GM21381 (cell line): Measurements from ENCODE around the gene LRMDA.

Experiments used
- ATAC-seq: cut with Tn5 transposase; IDR thresholded peaks from one replicate; pipeline ENCODE4 v1.9.1; 2021; ENCODE audit warnings: mild to moderate bottlenecking, moderate library complexity; ENCODE audit not compliant: unreplicated experiment

The LRMDA gene

DNA sequence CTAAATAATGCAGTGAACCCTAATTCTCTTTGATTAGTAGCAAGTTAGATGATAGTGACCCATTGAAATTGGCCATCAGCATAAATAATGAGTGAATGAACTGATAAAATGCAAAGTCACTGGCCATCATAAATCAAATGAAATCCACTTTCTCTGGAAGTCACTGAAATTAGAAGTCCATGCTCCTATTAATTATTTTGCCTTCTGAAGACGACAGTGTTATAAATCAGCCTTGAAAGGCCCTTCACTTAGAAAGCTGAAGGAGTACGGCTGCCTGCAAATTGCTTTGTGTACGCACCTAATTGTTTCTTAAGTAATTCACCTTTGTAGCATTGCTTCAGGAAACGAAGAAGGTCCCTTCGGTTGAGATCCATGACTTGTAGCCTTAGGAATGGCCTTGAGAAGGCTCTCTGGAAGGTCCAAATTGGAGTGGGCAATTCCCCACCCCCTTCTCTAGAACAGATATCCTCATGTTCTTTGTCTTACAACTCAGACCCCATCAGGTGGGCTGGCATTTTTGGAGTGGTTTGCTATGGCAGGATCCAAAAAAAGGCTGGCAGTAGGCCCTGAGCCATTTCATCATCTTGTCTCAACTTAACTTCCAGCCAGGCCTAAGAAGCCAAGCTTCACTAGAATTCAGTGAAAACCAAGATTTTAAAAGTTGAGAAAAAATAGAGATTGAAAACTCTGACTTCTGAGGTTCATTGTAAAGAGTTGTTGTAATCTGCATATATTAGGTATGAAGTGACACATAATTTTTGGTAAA, 420.3 kb downstream of the LRMDA start:
- ATAC-seq, result no peak

DNA sequence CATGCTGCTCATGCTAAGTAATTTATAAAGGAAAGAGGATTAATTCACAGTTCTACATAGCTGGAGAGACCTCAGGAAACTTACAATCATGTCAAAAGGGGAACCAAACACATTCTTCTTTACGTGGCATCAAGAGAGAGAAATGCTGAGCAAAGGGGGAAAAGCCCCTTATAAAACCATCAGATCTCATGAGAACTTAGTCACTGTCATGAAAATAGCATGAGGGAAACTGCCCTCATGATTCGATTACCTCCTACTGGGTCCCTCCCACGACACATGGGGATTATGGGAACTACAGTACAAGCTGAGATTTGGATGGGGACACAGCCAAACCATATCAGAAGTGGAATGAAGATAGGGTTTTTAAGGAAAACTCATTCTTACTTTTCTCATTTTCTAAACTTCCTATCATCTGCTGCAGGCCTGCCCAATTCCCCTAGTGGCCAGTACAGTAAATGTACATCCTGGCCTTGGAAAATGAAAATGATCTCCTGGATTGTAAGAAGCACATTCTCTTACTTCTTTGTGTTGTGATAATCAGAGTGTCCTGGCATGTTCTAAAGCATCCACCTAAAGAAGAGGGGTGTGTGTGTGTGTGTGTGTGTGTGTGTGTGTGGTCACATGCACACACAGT, 421.5 kb downstream of the LRMDA start:
- ATAC-seq, result no peak

DNA sequence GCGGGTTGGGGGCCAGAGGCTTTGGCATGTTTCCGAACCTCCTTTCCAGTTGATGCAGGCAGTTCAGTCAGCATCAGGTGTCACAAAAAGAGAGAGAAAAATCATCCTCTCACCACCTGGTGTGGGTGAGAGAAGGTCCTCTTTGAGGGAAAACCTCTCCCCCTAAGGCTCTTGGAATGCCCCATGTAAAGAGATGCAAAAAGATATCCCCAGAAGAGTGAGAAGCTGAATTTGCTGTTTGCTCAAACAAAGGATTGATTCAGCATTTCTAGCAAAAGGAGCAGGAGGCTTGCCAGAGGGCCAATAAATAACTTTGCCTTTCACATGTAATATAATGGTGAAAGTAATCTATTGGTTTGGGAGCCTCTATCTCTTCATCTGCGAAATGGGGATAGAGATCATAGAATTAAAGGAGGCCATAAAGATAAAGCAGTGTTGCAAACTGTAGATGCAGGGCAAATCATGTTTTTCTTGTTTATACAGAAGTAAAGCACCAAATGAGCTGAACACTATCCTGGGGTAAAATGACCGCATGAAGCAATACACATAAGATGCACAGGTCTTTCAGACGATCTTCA, 425.9 kb downstream of the LRMDA start:
- no peak for ATAC-seq

DNA sequence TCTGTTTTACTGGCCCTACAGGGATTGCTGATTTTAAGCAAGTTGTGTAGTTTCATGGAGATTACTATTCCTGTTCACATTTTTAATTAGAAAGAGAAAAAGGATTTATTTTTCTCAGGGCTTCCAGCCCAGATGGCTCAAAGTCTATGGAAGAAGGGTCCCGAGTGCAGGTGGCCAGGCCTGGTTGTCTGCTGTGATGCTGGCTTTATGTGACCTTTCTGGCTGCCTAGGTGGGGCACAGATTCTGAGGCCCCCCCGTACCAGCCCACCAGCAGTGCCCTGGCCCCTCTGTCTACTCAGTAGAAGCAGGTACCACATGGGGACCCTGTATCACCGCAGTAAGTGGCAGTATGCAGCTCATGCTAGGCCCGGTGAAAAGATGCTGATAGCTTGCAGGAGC, 426.5 kb downstream of the LRMDA start:
- ATAC-seq, result no peak

DNA sequence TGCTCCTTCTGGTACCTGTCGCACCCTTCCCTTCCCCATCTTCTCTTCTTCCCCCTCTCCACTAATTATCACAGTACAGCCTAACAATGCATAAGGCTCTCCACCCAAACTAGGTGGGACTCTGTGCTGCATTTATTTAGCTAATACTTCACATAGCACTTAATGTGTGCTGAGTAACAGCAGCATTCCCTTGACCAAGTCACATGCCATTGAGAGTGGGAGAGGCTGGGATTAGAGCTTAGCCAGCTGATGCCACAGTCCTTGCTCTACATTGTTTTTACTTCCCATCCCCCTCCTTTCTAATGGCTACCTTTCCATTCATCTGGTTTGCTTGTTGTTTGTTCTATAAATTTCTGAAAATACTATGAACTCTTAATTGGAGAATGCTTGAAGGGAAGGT, 426.9 kb downstream of the LRMDA start:
- ATAC-seq, result no peak

DNA sequence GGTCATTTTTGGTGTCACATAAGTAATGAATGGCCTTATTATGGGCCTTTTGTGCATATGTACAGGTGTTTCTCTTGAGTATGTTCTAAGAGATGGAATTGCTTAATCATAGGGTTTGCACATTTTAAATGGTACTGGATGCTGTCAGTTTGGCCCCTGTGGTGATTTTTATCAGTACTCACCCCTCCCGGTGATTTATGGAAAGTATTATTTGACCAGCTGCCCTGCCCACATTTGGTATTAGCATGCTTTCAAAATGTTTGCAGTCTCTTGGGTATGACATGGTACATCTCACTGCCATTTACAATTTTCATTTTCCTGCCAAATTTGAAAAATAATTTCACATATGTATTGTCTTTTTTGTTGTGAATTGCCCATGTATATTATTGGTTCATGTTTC, 427.7 kb downstream of the LRMDA start:
- no peak for ATAC-seq

DNA sequence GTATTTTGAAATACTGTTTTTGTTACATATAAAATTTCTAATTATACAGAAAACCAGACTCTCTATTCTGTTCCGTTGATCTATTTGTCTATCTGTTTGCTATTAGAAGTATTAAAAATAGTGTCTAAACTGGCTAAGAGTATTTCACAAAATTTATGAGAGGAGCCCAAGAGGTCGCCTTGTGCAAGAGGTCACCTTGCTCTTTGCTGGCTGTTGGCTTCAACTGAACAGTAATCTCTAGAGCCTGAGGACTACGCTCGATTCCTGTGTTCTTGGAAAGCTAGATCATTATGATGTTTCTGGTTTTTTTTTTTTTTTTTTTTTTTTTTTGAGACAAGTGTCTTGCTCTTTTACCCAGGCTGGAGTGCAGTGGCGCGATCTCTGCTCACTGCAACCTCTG, 428.6 kb downstream of the LRMDA start:
- ATAC-seq, result no peak

DNA sequence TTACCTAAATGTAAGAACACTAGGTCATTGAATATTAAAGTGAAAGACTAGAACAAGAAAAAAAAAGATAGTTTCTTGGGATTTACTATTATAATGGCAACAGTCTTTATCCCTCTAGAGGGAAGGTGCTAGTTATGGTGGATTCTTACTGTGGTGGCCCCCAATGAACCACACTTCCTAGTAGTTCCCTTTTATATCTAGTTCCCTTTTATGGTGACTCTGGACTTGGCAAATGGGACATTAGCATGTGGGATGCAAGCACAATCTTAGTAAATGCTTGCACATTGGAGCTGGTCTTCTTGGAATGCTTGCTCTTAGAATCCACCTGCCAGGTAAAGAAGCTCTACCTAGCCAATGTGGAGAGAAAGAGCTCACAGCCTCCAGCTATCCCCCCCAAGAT, 430.2 kb downstream of the LRMDA start:
- ATAC-seq, result no peak

DNA sequence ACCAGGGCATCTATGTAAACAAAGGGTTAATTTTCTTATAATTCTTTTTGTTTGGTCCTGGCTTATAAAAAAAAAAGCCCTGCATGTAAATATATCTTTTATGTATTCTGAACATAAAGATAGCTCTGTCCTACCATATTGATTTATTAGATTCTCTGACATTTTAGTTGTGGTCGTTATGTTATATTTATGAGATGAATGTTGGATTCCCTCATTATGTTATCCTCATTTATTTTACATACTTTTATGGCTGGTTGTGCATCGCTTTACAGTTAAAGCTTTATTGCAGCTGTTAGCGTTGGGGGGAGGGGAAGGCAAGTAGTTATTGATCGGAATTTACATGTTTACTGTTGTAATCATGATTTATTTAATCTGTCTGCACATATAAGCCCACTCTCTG, 431.5 kb downstream of the LRMDA start:
- no peak for ATAC-seq

DNA sequence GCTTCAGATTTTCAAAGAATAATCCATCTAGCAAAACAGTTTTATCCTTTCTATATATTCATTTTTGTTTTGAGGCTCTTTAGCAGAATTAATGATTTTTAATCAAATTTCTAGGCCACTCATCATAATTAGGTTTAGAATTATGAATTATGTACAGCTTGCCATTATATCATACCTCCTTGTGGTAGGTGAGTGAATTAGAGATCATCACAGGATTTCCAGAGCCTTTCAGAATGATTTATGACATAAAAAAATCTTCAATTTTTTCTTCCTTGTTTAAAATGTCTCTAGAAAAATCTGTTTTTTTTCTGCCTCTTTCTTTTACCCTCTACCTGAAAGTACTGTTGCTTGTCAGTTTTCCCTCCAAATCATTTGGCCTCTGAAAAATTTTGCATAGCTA, 433.3 kb downstream of the LRMDA start:
- no peak for ATAC-seq

DNA sequence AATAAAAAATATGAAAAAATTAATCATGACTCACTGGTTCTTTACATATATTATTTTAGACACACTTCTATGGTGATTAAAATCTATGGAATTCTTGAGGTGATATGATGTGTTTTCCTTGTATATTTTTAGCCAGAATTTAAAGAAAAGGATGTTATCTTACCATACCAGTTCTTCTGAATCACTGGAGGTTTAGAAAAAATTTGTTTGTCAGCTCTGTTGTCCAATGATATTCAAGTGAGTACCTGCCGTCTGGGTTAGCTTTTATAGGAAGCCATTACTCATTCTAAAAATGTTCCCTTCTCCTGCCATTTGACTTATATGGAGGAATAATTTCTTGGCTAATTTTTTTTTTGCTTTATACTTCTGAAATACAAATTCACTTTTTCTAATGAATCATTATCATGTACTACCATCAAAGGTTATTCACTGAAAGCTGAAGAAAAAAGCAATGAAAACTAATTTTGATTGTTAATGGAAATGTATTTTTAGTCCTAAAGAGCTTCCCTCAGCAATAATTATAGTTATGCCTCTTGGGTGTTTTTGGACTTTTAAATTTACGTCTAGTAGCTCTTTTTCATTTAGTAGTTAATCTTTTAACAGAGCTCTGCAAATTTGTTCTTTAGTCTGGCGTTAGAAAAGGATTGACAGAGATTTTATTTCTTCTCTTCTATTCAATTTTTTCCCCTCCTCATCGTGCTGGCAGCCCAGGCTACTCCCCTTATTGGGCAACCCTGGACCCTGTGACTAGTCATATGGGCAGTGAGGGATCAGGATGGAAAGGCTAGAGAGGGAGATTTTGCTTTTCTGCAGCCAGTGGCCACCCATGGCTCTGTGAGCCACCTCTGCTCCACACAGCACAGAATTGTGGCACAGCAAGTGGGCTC, 434.2 kb downstream of the LRMDA start:
- ATAC-seq, result no peak

DNA sequence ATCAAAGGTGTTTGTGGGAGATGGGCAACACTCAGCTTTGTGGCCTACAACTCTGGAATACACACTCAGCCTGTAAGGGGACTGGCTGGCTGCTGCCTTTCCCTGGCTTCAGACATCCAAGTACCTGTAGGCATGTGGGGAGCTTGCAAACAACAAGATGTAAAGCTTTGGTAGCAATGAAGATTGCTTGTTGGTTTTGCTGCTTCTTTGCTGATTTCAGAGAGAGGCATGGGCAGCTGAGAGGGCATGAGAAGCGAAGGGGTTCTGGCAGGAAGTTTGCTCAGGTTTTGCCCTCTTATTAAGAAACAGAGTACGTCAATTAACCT, 434.8 kb downstream of the LRMDA start:
- no peak for ATAC-seq

DNA sequence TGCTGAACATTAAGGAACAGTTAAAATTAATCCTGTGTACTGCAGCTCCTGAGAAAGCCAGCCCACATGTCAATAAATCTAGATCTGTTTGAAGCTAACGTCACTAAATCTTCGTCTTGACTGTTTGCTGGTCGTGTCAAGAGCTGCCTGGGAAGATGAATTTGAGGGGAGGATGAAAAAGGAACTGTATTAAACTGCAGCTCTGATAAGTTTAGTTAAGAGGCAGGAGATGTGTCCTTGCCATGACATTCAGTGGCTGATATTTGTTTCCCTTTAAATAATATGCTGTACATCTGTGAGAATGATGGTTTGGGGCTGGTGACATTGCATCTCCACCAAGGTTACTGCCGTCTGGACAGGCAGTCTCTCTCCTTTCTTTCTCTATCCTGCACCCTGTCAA, 435.3 kb downstream of the LRMDA start:
- no peak for ATAC-seq

DNA sequence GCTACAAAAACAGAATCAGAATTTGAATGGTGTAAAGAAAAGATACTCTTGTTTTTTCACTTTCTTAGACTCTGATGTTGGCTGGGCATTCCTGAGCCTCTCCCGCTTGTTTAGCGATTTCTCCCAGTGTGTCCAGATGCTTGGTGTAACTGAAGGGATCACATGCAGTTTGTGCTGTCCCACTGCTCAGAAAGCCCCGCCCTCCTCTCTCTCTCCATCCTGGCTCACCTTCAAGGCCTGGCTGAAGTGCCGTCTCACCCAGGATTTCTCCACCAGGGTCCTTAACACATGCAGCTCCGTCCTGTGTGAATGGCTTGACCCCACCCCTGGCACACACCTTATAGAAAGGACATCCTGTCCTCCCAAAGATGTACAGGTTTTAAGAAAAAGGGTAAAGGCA, 437.1 kb downstream of the LRMDA start:
- no peak for ATAC-seq

DNA sequence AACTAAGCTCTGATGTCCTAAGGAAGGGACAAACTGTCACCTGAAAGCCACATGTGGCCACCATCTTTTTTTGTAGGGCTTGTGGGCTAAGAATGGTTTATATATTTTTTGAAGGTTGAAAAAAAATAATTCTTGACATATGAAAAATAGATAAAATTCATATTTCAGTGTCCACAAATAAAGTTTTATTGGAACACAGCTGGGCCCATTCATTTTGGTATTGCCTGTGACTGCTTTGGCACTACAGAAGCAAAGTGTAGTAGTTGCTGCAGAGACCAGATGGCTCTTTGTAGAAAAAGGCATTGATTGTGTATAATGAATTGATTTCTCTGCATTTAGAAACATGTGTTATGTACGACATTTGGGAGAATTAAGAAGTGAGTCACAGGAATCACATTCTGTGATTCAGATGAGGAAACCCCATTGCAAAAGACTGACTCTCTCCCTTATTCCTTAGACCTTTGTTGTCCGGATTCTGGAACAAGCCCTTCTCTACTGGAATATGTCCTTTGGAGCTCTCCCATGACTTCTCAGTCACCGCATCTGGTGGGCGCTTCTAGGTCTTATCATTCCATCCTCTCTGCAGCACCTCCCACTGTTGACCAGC, 438.7 kb downstream of the LRMDA start:
- no peak for ATAC-seq

DNA sequence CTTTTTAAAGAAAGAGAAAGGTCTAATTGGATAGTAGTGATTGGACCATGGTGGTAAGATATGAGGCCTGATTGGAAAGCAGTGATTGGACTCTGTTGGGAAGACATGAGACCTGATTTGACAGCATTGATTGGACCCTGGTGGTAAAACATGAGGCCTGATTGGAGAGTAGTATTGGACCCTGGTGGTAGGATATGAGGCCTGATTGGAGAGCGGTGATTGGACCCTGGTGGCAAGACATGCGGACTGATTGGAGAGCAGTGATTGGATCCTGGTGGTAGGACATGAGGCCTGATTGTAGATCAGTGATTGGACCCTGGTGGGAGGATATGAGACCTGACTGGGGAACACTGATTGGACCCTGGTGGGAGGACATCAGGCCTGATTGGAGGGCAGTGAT, 444.3 kb downstream of the LRMDA start:
- no peak for ATAC-seq

DNA sequence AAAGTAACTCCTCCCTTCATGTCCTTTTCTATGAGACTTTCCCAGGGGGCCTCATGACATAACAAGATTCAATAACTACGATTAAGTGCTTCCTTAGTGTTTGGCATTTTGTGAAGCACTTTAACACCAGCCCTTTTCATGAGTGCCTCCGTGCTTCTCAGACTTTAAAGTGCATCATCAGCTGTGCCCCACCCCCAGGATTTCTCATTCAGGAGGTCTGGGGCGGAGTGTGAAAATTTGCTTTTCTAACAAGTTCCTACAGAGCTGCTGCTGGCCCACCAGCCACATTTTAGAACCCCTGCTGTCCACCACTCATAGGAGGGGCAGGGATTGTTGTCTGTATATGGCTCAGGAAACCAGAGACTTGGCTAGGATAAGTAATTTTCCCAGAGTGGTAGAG, 445.3 kb downstream of the LRMDA start:
- ATAC-seq, result no peak

DNA sequence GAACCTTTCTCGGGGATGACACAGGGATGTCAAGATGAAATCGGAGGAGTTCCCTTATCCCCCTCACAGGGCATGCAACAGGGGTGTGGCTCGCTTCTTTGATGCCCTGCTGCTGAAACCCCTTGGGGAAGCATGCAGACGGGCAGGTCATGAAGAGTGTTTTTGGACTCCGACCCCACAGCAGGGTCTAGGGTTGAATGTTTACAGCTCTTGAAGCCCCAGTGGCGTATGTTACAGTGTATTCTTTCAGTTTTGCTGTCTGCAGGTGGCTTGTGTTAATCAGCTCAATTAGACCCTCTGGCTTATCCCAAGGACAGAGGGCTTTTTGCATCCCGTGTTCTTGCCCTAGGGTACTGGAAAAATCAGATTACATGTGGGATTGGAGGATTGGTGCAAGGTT, 446.5 kb downstream of the LRMDA start:
- ATAC-seq, result no peak

DNA sequence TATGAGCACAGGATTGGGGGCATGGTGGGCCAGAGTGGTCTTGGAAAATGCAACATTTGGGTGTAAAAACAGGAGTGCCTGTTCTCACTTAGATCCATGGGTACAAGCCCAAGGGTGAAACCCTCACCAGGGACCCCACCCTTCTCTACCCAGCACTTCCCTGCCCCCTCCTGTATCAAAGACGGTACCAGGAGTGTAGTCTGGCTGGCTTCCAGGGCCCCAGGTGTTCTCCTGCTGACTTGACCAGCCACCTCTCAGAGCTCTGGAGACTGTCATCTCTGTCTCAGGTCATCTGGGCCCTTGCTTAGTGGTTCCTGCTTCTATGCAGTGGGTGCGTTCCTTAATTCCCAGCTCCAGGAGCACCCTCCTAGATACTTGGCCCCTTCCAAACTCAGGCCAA, 447.2 kb downstream of the LRMDA start:
- ATAC-seq, result no peak

DNA sequence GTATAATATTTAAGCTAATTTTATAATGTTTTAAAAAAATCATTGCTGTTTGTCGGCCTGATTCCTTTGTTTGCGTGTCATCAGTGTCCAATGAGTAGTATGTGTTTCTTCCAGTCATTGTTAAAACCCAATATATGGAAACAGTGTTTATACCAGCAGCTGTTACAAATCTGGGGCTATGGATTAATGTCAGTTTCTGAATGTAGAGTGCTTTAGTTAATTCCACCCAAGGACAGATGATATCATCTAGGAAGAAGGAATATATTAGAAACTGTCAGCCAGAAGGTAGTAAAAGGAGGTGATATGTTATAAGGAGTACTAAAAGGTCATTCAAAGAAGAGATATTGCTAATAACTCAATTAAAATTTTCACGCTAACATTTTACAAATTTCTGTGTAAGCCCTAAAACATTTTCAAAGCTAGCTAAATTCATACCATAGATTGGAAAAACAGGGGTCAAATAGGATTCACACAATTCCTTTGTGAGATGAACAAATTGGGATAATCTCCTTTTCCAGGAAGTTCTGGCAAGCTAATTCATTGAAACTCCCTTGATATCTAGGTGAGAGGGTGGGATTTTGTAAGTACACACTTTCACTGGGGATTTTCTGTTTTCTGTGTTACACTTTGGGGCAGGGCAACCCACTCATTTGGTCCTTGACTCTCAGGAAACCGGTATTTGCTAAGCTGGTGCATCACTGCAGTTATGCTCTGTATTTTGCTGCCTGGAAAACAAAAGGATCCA, 448.8 kb downstream of the LRMDA start:
- no peak for ATAC-seq
